ENCODE data around the gene TEN1. TPM values are rescaled to one million over a fixed set of nuclear protein-coding genes. Genes with fewer than 3 reads are reported as not detected.

The TEN1 gene
- total and polyA plus RNA-seq, 2 of the 13 experiments (the other 11 are each of a cell fraction or from before 2014, with no cell fraction given): 18.0 to 21.3 TPM

- TF ChIP-seq MATR3 (CRISPR knock-in tag; IDR thresholded peaks at IDR 0.05) (no peak), PITX1 (CRISPR knock-in tag; IDR thresholded peaks at IDR 0.05) (peak; percentile 99), CHCHD3 (CRISPR knock-in tag; IDR thresholded peaks at IDR 0.05) (peak; percentile 49; the same call in 1 of the 2 replicates), RNF219 (CRISPR knock-in tag; IDR thresholded peaks at IDR 0.05) (no peak), ZNF276 (CRISPR knock-in tag; IDR thresholded peaks at IDR 0.05; ENCODE audit: low read depth) (no peak; the same call in 1 of the 2 replicates), AKAP8 (CRISPR knock-in tag; IDR thresholded peaks at IDR 0.05) (0 out of 2 replicates have a peak, but pooled peaks have one; percentile 60), ZBTB42 (CRISPR knock-in tag; IDR thresholded peaks at IDR 0.05) (no peak; the same call in none of the 2 replicates), HHEX (CRISPR knock-in tag; IDR thresholded peaks at IDR 0.05) (no peak), EED (CRISPR knock-in tag; IDR thresholded peaks at IDR 0.05) (peak; percentile 71), ZNF432 (CRISPR knock-in tag; IDR thresholded peaks at IDR 0.05; ENCODE audit: borderline replicate concordance) (no peak), POGZ (CRISPR knock-in tag; IDR thresholded peaks at IDR 0.05) (peak; percentile 90), MYPOP (CRISPR knock-in tag; IDR thresholded peaks at IDR 0.05) (peak; percentile 66), ZNF337 (CRISPR knock-in tag; IDR thresholded peaks at IDR 0.05; ENCODE audit: borderline replicate concordance, low read depth) (peak; percentile 80), CCDC6 (CRISPR knock-in tag; IDR thresholded peaks at IDR 0.05) (peak; percentile 88), THAP8 (CRISPR knock-in tag; IDR thresholded peaks at IDR 0.05; ENCODE audit: borderline replicate concordance) (peak; percentile 70; the same call in 1 of the 2 replicates)
- TF ChIP-seq, protein P1, sequence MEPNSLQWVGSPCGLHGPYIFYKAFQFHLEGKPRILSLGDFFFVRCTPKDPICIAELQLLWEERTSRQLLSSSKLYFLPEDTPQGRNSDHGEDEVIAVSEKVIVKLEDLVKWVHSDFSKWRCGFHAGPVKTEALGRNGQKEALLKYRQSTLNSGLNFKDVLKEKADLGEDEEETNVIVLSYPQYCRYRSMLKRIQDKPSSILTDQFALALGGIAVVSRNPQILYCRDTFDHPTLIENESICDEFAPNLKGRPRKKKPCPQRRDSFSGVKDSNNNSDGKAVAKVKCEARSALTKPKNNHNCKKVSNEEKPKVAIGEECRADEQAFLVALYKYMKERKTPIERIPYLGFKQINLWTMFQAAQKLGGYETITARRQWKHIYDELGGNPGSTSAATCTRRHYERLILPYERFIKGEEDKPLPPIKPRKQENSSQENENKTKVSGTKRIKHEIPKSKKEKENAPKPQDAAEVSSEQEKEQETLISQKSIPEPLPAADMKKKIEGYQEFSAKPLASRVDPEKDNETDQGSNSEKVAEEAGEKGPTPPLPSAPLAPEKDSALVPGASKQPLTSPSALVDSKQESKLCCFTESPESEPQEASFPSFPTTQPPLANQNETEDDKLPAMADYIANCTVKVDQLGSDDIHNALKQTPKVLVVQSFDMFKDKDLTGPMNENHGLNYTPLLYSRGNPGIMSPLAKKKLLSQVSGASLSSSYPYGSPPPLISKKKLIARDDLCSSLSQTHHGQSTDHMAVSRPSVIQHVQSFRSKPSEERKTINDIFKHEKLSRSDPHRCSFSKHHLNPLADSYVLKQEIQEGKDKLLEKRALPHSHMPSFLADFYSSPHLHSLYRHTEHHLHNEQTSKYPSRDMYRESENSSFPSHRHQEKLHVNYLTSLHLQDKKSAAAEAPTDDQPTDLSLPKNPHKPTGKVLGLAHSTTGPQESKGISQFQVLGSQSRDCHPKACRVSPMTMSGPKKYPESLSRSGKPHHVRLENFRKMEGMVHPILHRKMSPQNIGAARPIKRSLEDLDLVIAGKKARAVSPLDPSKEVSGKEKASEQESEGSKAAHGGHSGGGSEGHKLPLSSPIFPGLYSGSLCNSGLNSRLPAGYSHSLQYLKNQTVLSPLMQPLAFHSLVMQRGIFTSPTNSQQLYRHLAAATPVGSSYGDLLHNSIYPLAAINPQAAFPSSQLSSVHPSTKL (CRISPR knock-in tag; IDR thresholded peaks at IDR 0.05): peak; percentile 80
- TF ChIP-seq, protein P2, sequence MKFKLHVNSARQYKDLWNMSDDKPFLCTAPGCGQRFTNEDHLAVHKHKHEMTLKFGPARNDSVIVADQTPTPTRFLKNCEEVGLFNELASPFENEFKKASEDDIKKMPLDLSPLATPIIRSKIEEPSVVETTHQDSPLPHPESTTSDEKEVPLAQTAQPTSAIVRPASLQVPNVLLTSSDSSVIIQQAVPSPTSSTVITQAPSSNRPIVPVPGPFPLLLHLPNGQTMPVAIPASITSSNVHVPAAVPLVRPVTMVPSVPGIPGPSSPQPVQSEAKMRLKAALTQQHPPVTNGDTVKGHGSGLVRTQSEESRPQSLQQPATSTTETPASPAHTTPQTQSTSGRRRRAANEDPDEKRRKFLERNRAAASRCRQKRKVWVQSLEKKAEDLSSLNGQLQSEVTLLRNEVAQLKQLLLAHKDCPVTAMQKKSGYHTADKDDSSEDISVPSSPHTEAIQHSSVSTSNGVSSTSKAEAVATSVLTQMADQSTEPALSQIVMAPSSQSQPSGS (CRISPR knock-in tag; IDR thresholded peaks at IDR 0.05): peak; percentile 25; the same call in 1 of the 2 replicates
These were observed at the start of gene TEN1, which contains the start of gene ACOX1 (continued) for GRCh38 chr17:75978938-75979704.

Measured in HepG2 (cell line).